ENCODE results near the gene ACTL6A. TPM values are rescaled to one million over a fixed set of nuclear protein-coding genes. Genes with fewer than 3 reads are reported as not detected.
"Not testable (repeated sequence)": the region's sequence is repeated elsewhere in the genome, so short reads cannot be mapped to it uniquely, and the experiment has no call there.

The ACTL6A gene
- 11.8 TPM for total RNA-seq

GRCh38 chr3:179562591-179563270, at the start of gene ACTL6A:
Gene ACTL6A, plus strand, starts transcription at chr3:179562926. Its CDS starts 167 bp downstream, at chr3:179563093.
- peak; percentile 100 for DNase-seq (ENCODE audit: low spot score)
- ATAC-seq = peak; percentile 96

GRCh38 chr3:179513862-179514261, 48.9 kb upstream of the ACTL6A start:
- ATAC-seq (no peak), DNase-seq (ENCODE audit: low spot score) (no peak)

- not testable (repeated sequence) for DNase-seq (ENCODE audit: low spot score); ATAC-seq
Measured at GRCh38 chr3:179516461-179517251, 46.1 kb upstream of the ACTL6A start.

GRCh38 chr3:179526482-179526881, 36.2 kb upstream of the ACTL6A start:
- no peak for ATAC-seq
- DNase-seq (ENCODE audit: low spot score) = no peak

- peak; percentile 84 for ATAC-seq
- DNase-seq (ENCODE audit: low spot score) = no peak
Measured at GRCh38 chr3:179526989-179527391, 35.7 kb upstream of the ACTL6A start.

- ATAC-seq = no peak
Measured at GRCh38 chr3:179528772-179529171, 34.0 kb upstream of the ACTL6A start.

GRCh38 chr3:179531576-179531975, 31.1 kb upstream of the ACTL6A start:
- DNase-seq (ENCODE audit: low spot score) = no peak
- ATAC-seq = no peak

More at GRCh38 chr3:179528772-179529171, 34.0 kb upstream of the ACTL6A start:
- DNase-seq (ENCODE audit: low spot score) = no peak

GRCh38 chr3:179533274-179533673, 29.5 kb upstream of the ACTL6A start:
- ATAC-seq = no peak

GRCh38 chr3:179536256-179536655, 26.5 kb upstream of the ACTL6A start:
- DNase-seq (ENCODE audit: low spot score) (no peak), ATAC-seq (no peak)

More at GRCh38 chr3:179533274-179533673, 29.5 kb upstream of the ACTL6A start:
- no peak for DNase-seq (ENCODE audit: low spot score)

- no peak for ATAC-seq
- no peak for DNase-seq (ENCODE audit: low spot score)
Measured at GRCh38 chr3:179541094-179541493, 21.6 kb upstream of the ACTL6A start.

GRCh38 chr3:179541596-179541995, 21.1 kb upstream of the ACTL6A start:
- DNase-seq (ENCODE audit: low spot score) = no peak
- ATAC-seq = no peak

GRCh38 chr3:179542375-179542774, 20.4 kb upstream of the ACTL6A start:
- ATAC-seq (no peak), DNase-seq (ENCODE audit: low spot score) (no peak)

GRCh38 chr3:179544981-179545645, 17.6 kb upstream of the ACTL6A start:
- DNase-seq (ENCODE audit: low spot score) (no peak), ATAC-seq (no peak)

GRCh38 chr3:179546814-179547241, 15.9 kb upstream of the ACTL6A start:
- DNase-seq (ENCODE audit: low spot score) = no peak
- peak; percentile 72 for ATAC-seq

GRCh38 chr3:179551349-179552105, 11.2 kb upstream of the ACTL6A start:
- DNase-seq (ENCODE audit: low spot score) = no peak
- ATAC-seq = no peak

GRCh38 chr3:179558742-179559364, 3.9 kb upstream of the ACTL6A start:
- DNase-seq (ENCODE audit: low spot score) = peak; percentile 52
- no peak for ATAC-seq

- ATAC-seq (no peak), DNase-seq (ENCODE audit: low spot score) (no peak)
Measured at GRCh38 chr3:179560791-179561190, 1.9 kb upstream of the ACTL6A start.

GRCh38 chr3:179563271-179563783, 601 bp downstream of the ACTL6A start:
- ATAC-seq = peak; percentile 67
- peak; percentile 68 for DNase-seq (ENCODE audit: low spot score)

GRCh38 chr3:179565496-179565895, 2.8 kb downstream of the ACTL6A start:
- no peak for ATAC-seq
- DNase-seq (ENCODE audit: low spot score) = no peak

GRCh38 chr3:179580992-179581391, 18.3 kb downstream of the ACTL6A start:
- DNase-seq (ENCODE audit: low spot score) (no peak), ATAC-seq (no peak)

Data from left lobe of liver (tissue), 2 donors.